ENCODE measurements around the gene DTWD2. TPM values are rescaled to one million over a fixed set of nuclear protein-coding genes. Genes with fewer than 3 reads are reported as not detected.
"Not testable (repeated sequence)": the region's sequence is repeated elsewhere in the genome, so short reads cannot be mapped to it uniquely, and the experiment has no call there.

DTWD2 gene
- polyA plus RNA-seq (ENCODE audit: insufficient read length), result 11.0 TPM

DNA sequence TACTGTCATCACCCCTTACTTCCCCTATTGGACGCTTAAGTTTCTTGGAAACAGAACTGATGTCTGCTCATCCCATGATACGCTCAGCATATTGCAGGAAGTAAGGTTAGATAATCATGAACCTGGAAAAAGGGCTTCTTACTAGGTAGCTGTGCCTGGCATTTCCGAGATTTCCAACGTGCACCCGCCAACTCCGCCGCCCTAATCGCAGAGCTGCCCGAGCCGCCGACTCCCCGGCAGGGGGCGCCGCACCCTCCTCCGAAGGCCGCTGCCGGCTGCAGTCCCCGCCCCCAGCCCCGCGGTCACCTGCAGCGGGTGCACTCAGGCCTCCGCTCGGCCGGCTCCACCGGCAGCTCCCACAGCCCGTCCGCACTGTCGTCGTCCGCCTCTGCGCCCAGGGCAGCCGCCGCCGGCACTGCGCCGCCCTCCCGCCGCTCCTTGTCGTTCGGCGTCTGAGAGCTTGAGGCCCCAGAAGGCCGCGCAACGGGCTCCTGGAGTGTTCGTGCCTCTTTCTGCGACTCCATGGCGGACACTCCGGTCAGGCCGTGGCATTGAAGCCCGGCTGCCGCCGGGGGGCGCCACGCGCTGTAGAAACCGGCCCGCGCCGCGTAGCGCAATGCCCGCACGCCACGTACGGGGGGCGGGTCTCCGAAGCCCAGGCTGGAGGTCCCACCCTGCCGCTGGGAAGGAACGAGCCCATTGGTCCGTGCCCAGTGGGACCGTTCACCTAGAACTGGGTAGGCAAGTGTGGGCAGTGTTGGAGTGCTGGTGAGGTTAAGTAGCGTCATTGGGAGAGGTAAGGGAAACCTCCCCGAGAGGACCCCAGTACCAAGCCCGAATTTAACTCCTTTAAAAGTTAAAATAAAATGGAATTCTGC lies at the start of gene DTWD2:
Gene DTWD2 (minus strand): TSS at position 560 of the 878 bp plus-strand sequence. CDS start 36 bp downstream, at position 524.
- peak; percentile 97 for DNase-seq

GRCh38 chr5:119037496-119038215 lies 49.3 kb upstream of the DTWD2 start:
- DNase-seq, result no peak

- no peak for DNase-seq
Observed at GRCh38 chr5:119036101-119036762, 47.9 kb upstream of the DTWD2 start.

- DNase-seq, result no peak
Observed at GRCh38 chr5:119033135-119033534, 44.8 kb upstream of the DTWD2 start.

DNA sequence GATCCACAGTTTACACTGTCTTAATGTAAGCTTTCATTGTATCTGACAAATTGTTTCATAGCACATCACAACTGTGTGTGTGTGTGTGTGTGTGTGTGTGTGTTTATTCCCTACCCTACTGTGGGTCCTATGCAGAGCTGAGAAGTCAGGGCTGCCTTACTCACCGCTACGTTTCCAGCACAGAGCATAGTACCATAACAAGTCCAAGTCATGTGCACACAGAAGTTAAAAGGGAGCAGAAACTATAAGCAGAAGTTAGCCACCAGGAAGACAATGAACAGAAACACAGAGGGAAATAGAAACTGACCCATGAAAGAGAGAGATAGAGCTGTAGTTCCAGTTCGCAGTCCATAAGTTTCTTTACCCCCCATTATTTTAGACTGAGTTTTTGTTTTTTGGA lies 44.3 kb upstream of the DTWD2 start:
- no peak for DNase-seq

DNA sequence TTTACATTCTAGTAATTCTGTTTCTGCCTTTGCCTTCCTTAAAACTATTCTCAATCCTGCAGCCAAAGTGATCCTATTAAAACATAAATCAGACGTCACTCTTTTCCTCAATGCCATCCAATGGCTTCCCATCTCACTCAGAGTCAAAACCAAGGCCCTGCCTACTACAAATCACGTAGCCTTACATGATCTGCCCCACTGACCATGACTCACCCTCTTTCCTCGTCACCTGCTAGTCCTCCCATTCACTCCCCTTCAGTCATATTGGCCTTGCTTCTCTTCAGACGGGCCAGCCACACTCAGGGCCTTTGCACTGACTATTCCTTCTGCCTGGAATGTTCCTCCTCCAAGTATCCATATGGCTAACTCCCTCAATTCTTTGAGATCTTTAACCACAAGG lies 43.6 kb upstream of the DTWD2 start:
- DNase-seq, result no peak

GRCh38 chr5:119031011-119031886 lies 42.9 kb upstream of the DTWD2 start:
- no peak for DNase-seq

DNA sequence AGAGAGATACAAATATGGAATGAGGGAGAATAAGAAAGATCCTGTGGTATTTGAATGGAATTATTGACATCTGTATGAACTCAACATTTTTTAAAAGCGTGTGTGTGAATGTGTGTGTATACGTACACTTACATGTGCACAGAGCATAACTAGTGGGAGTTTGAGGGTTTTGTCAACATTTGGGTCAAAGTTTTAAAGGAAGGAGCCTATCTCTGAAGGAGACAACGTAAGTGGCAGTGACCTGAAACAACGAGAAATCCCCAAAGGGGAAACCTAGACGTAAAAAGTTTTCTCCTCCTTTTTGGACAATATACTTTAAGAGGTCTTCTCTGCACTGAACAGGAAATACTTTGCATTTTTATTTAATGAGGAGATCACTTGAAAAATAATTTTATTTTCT lies 40.2 kb upstream of the DTWD2 start:
- DNase-seq, result no peak

DNA sequence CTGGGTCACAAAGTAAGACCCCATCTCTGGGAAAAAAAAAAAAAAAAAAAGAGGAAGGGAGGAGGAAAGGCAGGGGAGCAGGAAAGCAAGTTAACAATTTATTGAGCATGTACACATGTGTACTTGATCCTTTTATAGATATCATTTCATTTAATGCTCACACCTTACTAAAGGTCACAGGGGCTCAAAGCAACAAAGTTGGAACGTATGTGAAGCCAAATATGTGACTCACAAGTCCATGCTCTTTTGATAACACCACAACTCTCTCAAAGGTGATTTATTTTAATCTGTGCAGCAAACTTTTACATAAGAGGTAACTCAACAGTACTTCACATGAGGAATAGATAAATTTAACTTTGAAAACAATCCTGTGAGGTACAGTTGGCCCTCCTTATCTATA lies 34.4 kb upstream of the DTWD2 start:
- DNase-seq, result no peak

- DNase-seq, result peak; percentile 14
Observed at GRCh38 chr5:119022017-119022745, 33.8 kb upstream of the DTWD2 start.

- no peak for DNase-seq
Observed at GRCh38 chr5:119021149-119021732, 32.9 kb upstream of the DTWD2 start.

DNA sequence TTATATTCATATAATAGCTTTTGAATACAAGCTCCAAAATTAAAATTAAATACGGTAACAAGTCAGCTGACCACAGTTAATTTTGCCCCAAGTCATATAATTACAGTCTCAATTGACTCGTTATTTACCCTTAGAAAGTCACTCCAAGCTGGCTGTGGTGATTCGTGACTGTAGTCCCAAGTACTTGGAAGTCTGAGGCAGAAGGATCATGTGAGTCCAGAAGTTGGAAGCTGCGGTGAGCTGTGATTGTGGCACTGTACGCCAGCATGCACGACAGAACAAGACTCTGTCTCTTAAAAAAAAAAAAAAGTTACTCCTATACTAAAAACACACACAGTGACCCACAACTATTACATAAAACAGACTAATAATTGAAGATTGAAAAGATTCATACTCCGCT lies 31.6 kb upstream of the DTWD2 start:
- no peak for DNase-seq

GRCh38 chr5:119019501-119019900 lies 31.2 kb upstream of the DTWD2 start:
- no peak for DNase-seq

- no peak for DNase-seq
Observed at GRCh38 chr5:119017994-119018393, 29.6 kb upstream of the DTWD2 start.

- no peak for DNase-seq
Observed at GRCh38 chr5:119016125-119016774, 27.9 kb upstream of the DTWD2 start.

GRCh38 chr5:119011186-119011585 lies 22.8 kb upstream of the DTWD2 start:
- DNase-seq, result no peak

DNA sequence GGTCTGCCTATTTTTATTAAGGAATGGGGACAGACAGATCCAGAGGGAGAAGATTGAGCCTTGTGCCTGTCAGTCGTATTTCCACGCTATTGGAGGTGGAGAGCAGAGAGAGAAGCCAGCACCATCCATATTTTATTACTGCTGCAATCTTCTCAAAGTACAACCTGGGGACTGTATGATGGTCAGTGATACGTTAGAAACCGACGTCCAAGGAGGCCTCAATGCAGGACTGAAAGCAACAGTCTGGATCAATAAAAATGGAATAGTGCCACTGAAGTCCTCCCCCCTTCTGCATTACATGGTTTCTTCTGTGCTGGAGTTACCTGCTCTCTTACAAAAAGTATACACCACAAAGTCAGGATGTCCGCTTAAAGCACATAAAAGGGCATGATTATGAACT lies 21.9 kb upstream of the DTWD2 start:
- no peak for DNase-seq

DNA sequence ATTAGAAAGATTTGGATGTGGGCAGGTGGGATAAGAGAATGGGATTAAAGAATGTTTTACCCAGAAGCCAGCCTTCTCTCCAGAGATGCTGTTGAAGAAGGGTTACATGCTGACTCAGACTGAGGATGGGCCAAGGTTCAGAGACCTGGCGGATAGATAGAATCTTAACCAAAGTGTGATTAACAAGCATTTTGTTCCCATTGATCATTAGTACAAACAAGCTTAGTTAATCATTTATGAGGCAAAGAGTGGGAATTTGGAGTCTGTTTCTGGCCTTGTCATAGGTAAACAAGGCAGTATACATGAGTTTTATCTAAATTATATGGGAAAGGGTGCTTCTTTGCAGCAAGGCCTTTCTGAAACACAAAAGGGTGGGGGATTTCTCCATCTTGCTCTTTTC lies 20.8 kb upstream of the DTWD2 start:
- no peak for DNase-seq

DNA sequence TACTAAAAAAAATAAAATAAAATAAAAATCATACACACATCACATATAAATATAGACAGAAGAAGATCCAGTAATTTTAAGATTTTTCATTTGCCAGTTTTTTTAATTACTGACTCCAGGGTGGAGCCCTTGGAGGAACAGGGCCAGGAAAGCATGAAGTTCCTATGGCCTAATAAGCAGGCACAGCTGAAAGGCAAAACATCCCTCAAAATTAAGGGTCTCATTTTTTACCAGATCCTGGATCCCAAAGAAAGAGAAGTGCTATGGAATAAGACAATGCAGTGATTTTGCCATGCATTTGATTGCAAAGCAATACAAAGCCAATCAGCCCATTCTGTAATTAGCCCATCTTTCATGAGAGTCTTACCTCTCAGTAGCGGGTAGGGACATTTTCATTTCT lies 11.3 kb upstream of the DTWD2 start:
- no peak for DNase-seq

DNA sequence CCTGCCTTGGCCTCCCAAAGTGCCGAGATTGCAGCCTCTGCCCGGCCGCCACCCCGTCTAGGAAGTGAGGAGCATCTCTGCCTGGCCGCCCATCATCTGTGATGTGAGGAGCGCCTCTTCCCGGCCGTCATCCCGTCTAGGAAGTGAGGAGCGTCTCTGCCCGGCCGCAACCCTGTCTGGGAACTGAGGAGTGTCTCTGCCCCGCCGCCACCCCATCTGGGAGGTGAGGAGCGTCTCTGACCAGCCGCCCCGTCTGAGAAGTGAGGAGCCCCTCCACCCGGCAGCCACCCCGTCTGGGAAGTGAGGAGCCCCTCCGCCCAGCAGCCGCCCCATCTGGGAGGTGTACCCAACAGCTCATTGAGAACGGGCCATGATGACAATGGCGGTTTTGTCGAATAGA lies 10.5 kb upstream of the DTWD2 start:
- not testable (repeated sequence) for DNase-seq

- DNase-seq, result no peak
Observed at GRCh38 chr5:118996098-118996497, 7.8 kb upstream of the DTWD2 start.
